Loucy (cell line): ENCODE measurements around the gene FOXA2.

Source experiments
- EZH2phosphoT487 ChIP-seq: fragments of 200-600 bp; IDR thresholded peaks from 2 replicates; pipeline ENCODE4 v1.6.1; 2018; ENCODE audit warnings: antibody characterized with exemption, mild to moderate bottlenecking, moderate library complexity, borderline replicate concordance
- TF ChIP-seq, protein P1 (sequence below): fragments of 200-600 bp; sonication (generic); conservative IDR thresholded peaks from 2 replicates; pipeline ENCODE4 v1.5.1; 2014; ENCODE audit warnings: mild to moderate bottlenecking, antibody characterized with exemption, low read length

GRCh38 chr20:22575737-22576136 lies 8.6 kb downstream of the FOXA2 start:
- TF ChIP-seq, protein P1, sequence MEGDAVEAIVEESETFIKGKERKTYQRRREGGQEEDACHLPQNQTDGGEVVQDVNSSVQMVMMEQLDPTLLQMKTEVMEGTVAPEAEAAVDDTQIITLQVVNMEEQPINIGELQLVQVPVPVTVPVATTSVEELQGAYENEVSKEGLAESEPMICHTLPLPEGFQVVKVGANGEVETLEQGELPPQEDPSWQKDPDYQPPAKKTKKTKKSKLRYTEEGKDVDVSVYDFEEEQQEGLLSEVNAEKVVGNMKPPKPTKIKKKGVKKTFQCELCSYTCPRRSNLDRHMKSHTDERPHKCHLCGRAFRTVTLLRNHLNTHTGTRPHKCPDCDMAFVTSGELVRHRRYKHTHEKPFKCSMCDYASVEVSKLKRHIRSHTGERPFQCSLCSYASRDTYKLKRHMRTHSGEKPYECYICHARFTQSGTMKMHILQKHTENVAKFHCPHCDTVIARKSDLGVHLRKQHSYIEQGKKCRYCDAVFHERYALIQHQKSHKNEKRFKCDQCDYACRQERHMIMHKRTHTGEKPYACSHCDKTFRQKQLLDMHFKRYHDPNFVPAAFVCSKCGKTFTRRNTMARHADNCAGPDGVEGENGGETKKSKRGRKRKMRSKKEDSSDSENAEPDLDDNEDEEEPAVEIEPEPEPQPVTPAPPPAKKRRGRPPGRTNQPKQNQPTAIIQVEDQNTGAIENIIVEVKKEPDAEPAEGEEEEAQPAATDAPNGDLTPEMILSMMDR = no peak
- no peak for TF ChIP-seq EZH2phosphoT487
